ENCODE results near the gene PPP1R1B.

PPP1R1B gene

GRCh38 chr17:39669897-39670735, 43.4 kb downstream of the PPP1R1B start:
- Histone ChIP-seq H3K4me3 (ENCODE audit: low read length) (no peak overlapping the region), H3K4me1 (ENCODE audit: control insufficient read depth, insufficient read depth, low read length) (peaks cover 10% of the 10 kb centered on the region), H3K9ac (ENCODE audit: low read length) (no peak overlapping the region), H3K9me3 (ENCODE audit: control insufficient read depth, low read length) (no peaks in the 10 kb centered on the region), H3K36me3 (ENCODE audit: control insufficient read depth, insufficient read depth, low read length, severe bottlenecking) (no peaks in the 10 kb centered on the region), H3K27me3 (replicated peaks; ENCODE audit: control insufficient read depth, insufficient read depth, low read length) (peaks cover 62% of the 10 kb centered on the region)
- no peak for DNase-seq (ENCODE audit: low read depth)

- H3K27me3 ChIP-seq (replicated peaks; ENCODE audit: control insufficient read depth, insufficient read depth, low read length), result peaks cover 61% of the 10 kb centered on the region
- H3K4me3 ChIP-seq (ENCODE audit: low read length), result no peak overlapping the region
- no peaks in the 10 kb centered on the region for H3K36me3 ChIP-seq (ENCODE audit: control insufficient read depth, insufficient read depth, low read length, severe bottlenecking)
- H3K9me3 ChIP-seq (ENCODE audit: control insufficient read depth, low read length), result no peaks in the 10 kb centered on the region
- no peak overlapping the region for H3K9ac ChIP-seq (ENCODE audit: low read length)
- peaks cover 16% of the 10 kb centered on the region for H3K4me1 ChIP-seq (ENCODE audit: control insufficient read depth, insufficient read depth, low read length)
- DNase-seq (ENCODE audit: low read depth), result no peak
Measured at GRCh38 chr17:39670746-39671145, 44.0 kb downstream of the PPP1R1B start.

- H3K9ac ChIP-seq (ENCODE audit: low read length), result no peak overlapping the region
- no peaks in the 10 kb centered on the region for H3K9me3 ChIP-seq (ENCODE audit: control insufficient read depth, low read length)
- peaks cover 50% of the 10 kb centered on the region for H3K27me3 ChIP-seq (replicated peaks; ENCODE audit: control insufficient read depth, insufficient read depth, low read length)
- no peaks in the 10 kb centered on the region for H3K36me3 ChIP-seq (ENCODE audit: control insufficient read depth, insufficient read depth, low read length, severe bottlenecking)
- H3K4me3 ChIP-seq (ENCODE audit: low read length), result no peak overlapping the region
- DNase-seq (ENCODE audit: low read depth), result peak; percentile 49
- H3K4me1 ChIP-seq (ENCODE audit: control insufficient read depth, insufficient read depth, low read length), result peaks cover 15% of the 10 kb centered on the region
Measured at GRCh38 chr17:39671651-39672521, 45.1 kb downstream of the PPP1R1B start.

- peaks cover 12% of the 10 kb centered on the region for H3K4me1 ChIP-seq (ENCODE audit: control insufficient read depth, insufficient read depth, low read length)
- no peak overlapping the region for H3K4me3 ChIP-seq (ENCODE audit: low read length)
- no peak for DNase-seq (ENCODE audit: low read depth)
- H3K36me3 ChIP-seq (ENCODE audit: control insufficient read depth, insufficient read depth, low read length, severe bottlenecking), result no peaks in the 10 kb centered on the region
- no peaks in the 10 kb centered on the region for H3K9me3 ChIP-seq (ENCODE audit: control insufficient read depth, low read length)
- no peak overlapping the region for H3K9ac ChIP-seq (ENCODE audit: low read length)
- H3K27me3 ChIP-seq (replicated peaks; ENCODE audit: control insufficient read depth, insufficient read depth, low read length), result peaks cover 43% of the 10 kb centered on the region
Measured at GRCh38 chr17:39672522-39673334, 46.0 kb downstream of the PPP1R1B start.

- no peak for DNase-seq (ENCODE audit: low read depth)
- H3K4me1 ChIP-seq (ENCODE audit: control insufficient read depth, insufficient read depth, low read length), result peaks cover 12% of the 10 kb centered on the region
- no peak overlapping the region for H3K9ac ChIP-seq (ENCODE audit: low read length)
- no peaks in the 10 kb centered on the region for H3K9me3 ChIP-seq (ENCODE audit: control insufficient read depth, low read length)
- H3K27me3 ChIP-seq (replicated peaks; ENCODE audit: control insufficient read depth, insufficient read depth, low read length), result peaks cover 42% of the 10 kb centered on the region
- no peak overlapping the region for H3K4me3 ChIP-seq (ENCODE audit: low read length)
- H3K36me3 ChIP-seq (ENCODE audit: control insufficient read depth, insufficient read depth, low read length, severe bottlenecking), result no peaks in the 10 kb centered on the region
Measured at GRCh38 chr17:39673335-39674081, 46.8 kb downstream of the PPP1R1B start.

GRCh38 chr17:39674179-39674578, 47.4 kb downstream of the PPP1R1B start:
- peaks cover 12% of the 10 kb centered on the region for H3K4me1 ChIP-seq (ENCODE audit: control insufficient read depth, insufficient read depth, low read length)
- no peak for DNase-seq (ENCODE audit: low read depth)
- no peak overlapping the region for H3K4me3 ChIP-seq (ENCODE audit: low read length)
- H3K9me3 ChIP-seq (ENCODE audit: control insufficient read depth, low read length), result no peaks in the 10 kb centered on the region
- H3K9ac ChIP-seq (ENCODE audit: low read length), result no peak overlapping the region
- H3K27me3 ChIP-seq (replicated peaks; ENCODE audit: control insufficient read depth, insufficient read depth, low read length), result peaks cover 36% of the 10 kb centered on the region
- H3K36me3 ChIP-seq (ENCODE audit: control insufficient read depth, insufficient read depth, low read length, severe bottlenecking), result no peaks in the 10 kb centered on the region

- H3K27me3 ChIP-seq (replicated peaks; ENCODE audit: control insufficient read depth, insufficient read depth, low read length), result peaks cover 29% of the 10 kb centered on the region
Measured at GRCh38 chr17:39674702-39675389, 48.1 kb downstream of the PPP1R1B start.

GRCh38 chr17:39675390-39676082, 48.8 kb downstream of the PPP1R1B start:
- peaks cover 12% of the 10 kb centered on the region for H3K4me1 ChIP-seq (ENCODE audit: control insufficient read depth, insufficient read depth, low read length)
- H3K36me3 ChIP-seq (ENCODE audit: control insufficient read depth, insufficient read depth, low read length, severe bottlenecking), result no peaks in the 10 kb centered on the region
- no peak for DNase-seq (ENCODE audit: low read depth)
- no peak overlapping the region for H3K9ac ChIP-seq (ENCODE audit: low read length)
- H3K4me3 ChIP-seq (ENCODE audit: low read length), result no peak overlapping the region
- no peaks in the 10 kb centered on the region for H3K9me3 ChIP-seq (ENCODE audit: control insufficient read depth, low read length)
- H3K27me3 ChIP-seq (replicated peaks; ENCODE audit: control insufficient read depth, insufficient read depth, low read length), result peaks cover 22% of the 10 kb centered on the region

More at GRCh38 chr17:39674702-39675389, 48.1 kb downstream of the PPP1R1B start:
- Histone ChIP-seq H3K36me3 (ENCODE audit: control insufficient read depth, insufficient read depth, low read length, severe bottlenecking) (no peaks in the 10 kb centered on the region), H3K4me1 (ENCODE audit: control insufficient read depth, insufficient read depth, low read length) (peaks cover 12% of the 10 kb centered on the region), H3K4me3 (ENCODE audit: low read length) (no peak overlapping the region), H3K9me3 (ENCODE audit: control insufficient read depth, low read length) (no peaks in the 10 kb centered on the region), H3K9ac (ENCODE audit: low read length) (no peak overlapping the region)
- DNase-seq (ENCODE audit: low read depth), result no peak

- Histone ChIP-seq H3K9me3 (ENCODE audit: control insufficient read depth, low read length) (no peaks in the 10 kb centered on the region), H3K4me3 (ENCODE audit: low read length) (no peak overlapping the region), H3K4me1 (ENCODE audit: control insufficient read depth, insufficient read depth, low read length) (peaks cover 12% of the 10 kb centered on the region), H3K9ac (ENCODE audit: low read length) (no peak overlapping the region), H3K36me3 (ENCODE audit: control insufficient read depth, insufficient read depth, low read length, severe bottlenecking) (no peaks in the 10 kb centered on the region), H3K27me3 (replicated peaks; ENCODE audit: control insufficient read depth, insufficient read depth, low read length) (peaks cover 15% of the 10 kb centered on the region)
- no peak for DNase-seq (ENCODE audit: low read depth)
Measured at GRCh38 chr17:39676198-39676819, 49.6 kb downstream of the PPP1R1B start.

Data from adipocyte (in vitro differentiated cells).